K562 (cell line): Measurements from ENCODE around the gene MYO16. TPM values are rescaled to one million over a fixed set of nuclear protein-coding genes. Genes with fewer than 3 reads are reported as not detected.

Source experiments
- ATAC-seq: fragments of 200-7000 bp; cut with Tn5 transposase; 3 replicates; pipeline ENCODE4 v1.9.1; 2020; ENCODE audit warnings: moderate library complexity
- BruUV-seq: library from RNA; stranded (reverse); fragments of 400-500 nt; replicated peaks from 2 replicates; lab custom pipeline; 2021; lab: Mats Ljungman, UMichigan
- CTCF ChIA-PET: fragments of 300-600 bp; formaldehyde crosslinking; extraction: SDS; loops from one replicate; lab custom pipeline; 2021; ENCODE audit warnings: low intra/inter-chr PET ratio; lab: Yijun Ruan, JAX
- POLR2A ChIA-PET: fragments of 300-600, 350-650 bp; sonication (Branson Sonifier 250); formaldehyde crosslinking; extraction: SDS; loops from one replicate; lab custom pipeline; 2021; ENCODE audit warnings: antibody characterized with exemption, inconsistent platforms; lab: Yijun Ruan, JAX
- DNase-seq, 4 experiments: peaks; one replicate each; pipeline versions ENCODE4 v3.0.0 to v3.0.0-alpha.2; 2011 to 2018; ENCODE audit warnings: low spot score in 3 of 4, mixed read lengths in 3 of 4; ENCODE audit errors: extremely low read depth in 1 of 4
- FAIRE-seq: peaks from 2 replicates; lab custom pipeline; 2011; peaks lifted over from hg19 to GRCh38; lab: Jason Lieb, UNC
- H2AFZ ChIP-seq: 2 replicates; pipeline ENCODE4 v1.6.0; 2011; ENCODE audit warnings: low read depth, low read length, control low read depth, inconsistent platforms
- H3K27ac ChIP-seq: fragments of 200-600 bp; 3 replicates; pipeline ENCODE4 v1.8.0; 2011; ENCODE audit warnings: low read depth, mild to moderate bottlenecking, control low read depth, inconsistent platforms, low read length, moderate library complexity, mixed read lengths; ENCODE audit errors: extremely low read depth
- H3K27me3 ChIP-seq, 2 experiments: fragments of 300-600 bp in 1 of 2; 2 replicates in 1 of 2; 3 replicates in 1 of 2; pipeline versions ENCODE4 v1.6.0 to v1.8.0; 2011; ENCODE audit warnings: inconsistent platforms in 2 of 2, low read length in 2 of 2, mild to moderate bottlenecking in 1 of 2, mixed read lengths in 1 of 2, moderate library complexity in 1 of 2; ENCODE audit not compliant: control insufficient read depth in 2 of 2, insufficient read depth in 2 of 2
- H3K36me3 ChIP-seq: fragments of 300-600 bp; 3 replicates; pipeline ENCODE4 v1.8.0; 2011; ENCODE audit warnings: mild to moderate bottlenecking, low read length, inconsistent platforms; ENCODE audit not compliant: control insufficient read depth, insufficient read depth
- H3K4me1 ChIP-seq, 2 experiments: fragments of 200-600 bp in 1 of 2; replicated peaks in 1 of 2; 2 replicates in 1 of 2; 3 replicates in 1 of 2; pipeline versions ENCODE4 v1.5.1 to v1.8.0; 2011; ENCODE audit warnings: inconsistent platforms in 2 of 2, low read length in 2 of 2, mild to moderate bottlenecking in 1 of 2, mixed read lengths in 1 of 2, moderate library complexity in 1 of 2; ENCODE audit not compliant: control insufficient read depth in 2 of 2, insufficient read depth in 2 of 2
- H3K4me2 ChIP-seq: 2 replicates; pipeline ENCODE4 v1.6.1; 2011; ENCODE audit warnings: low read length, control low read depth, inconsistent platforms, mixed read lengths; ENCODE audit not compliant: insufficient read depth
- H3K4me3 ChIP-seq: fragments of 200-600 bp; sonication (generic), shearing (Covaris generic); 2 replicates; pipeline ENCODE4 v1.5.1; 2016; ENCODE audit warnings: control low read depth, inconsistent platforms
- H3K79me2 ChIP-seq: fragments of 200-600 bp; 3 replicates; pipeline ENCODE4 v1.8.0; 2011; ENCODE audit warnings: low read length, inconsistent platforms; ENCODE audit not compliant: control insufficient read depth, insufficient read depth
- H3K9ac ChIP-seq, 2 experiments: 2 replicates each; pipeline versions ENCODE4 v1.6.0 to v1.6.1; 2011; ENCODE audit warnings: low read depth in 2 of 2, low read length in 2 of 2, control low read depth in 1 of 2, inconsistent platforms in 1 of 2, mild to moderate bottlenecking in 1 of 2, mixed read lengths in 1 of 2; ENCODE audit not compliant: insufficient read depth in 1 of 2
- H3K9me1 ChIP-seq: one replicate; pipeline ENCODE4 v1.6.0; 2011; ENCODE audit warnings: inconsistent platforms, mild to moderate bottlenecking, low read length, moderate library complexity; ENCODE audit not compliant: control insufficient read depth, insufficient read depth
- H3K9me3 ChIP-seq: replicated peaks from 2 replicates; pipeline ENCODE4 v1.5.1; 2011; ENCODE audit warnings: low read depth, low read length, inconsistent platforms; ENCODE audit not compliant: control insufficient read depth, insufficient read depth
- H4K20me1 ChIP-seq: replicated peaks from 2 replicates; pipeline ENCODE4 v1.6.1; 2011; ENCODE audit warnings: low read length, inconsistent platforms, mixed read lengths; ENCODE audit not compliant: control insufficient read depth, insufficient read depth
- DMBX1 ChIP-seq: fragments of 250-450 bp; sonication (Bioruptor Pico); IDR thresholded peaks from 2 replicates; pipeline ENCODE4 v1.8.0; 2022; ENCODE audit warnings: inconsistent platforms, mild to moderate bottlenecking, moderate library complexity, borderline replicate concordance
- EZH2 ChIP-seq: IDR thresholded peaks from 2 replicates; pipeline ENCODE4 v1.6.1; 2012; ENCODE audit warnings: low read depth, mild to moderate bottlenecking, inconsistent platforms, low read length, borderline replicate concordance
- KAT2B ChIP-seq: IDR thresholded peaks from one replicate; pipeline ENCODE4 v1.6.1; 2012; ENCODE audit warnings: low read depth, mild to moderate bottlenecking, control low read depth, inconsistent platforms, low read length, moderate library complexity
- RAD21 ChIP-seq, 2 experiments: fragments of 250-450 bp in 1 of 2; fragments of 450-650 bp in 1 of 2; sonication (Bioruptor Pico) in 1 of 2; formaldehyde crosslinking in 1 of 2; IDR thresholded peaks in 1 of 2; conservative IDR thresholded peaks in 1 of 2; 2 replicates each; pipeline versions ENCODE4 v1.4.0 to v1.8.0; 2020 to 2022; ENCODE audit warnings: mild to moderate bottlenecking in 2 of 2, moderate library complexity in 1 of 2
- WGBS: fragments of 100-300 bp; shearing (Covaris generic); methylation state at CpG from one replicate; pipeline ENCODE4 v1.1.6; 2016; ENCODE audit warnings: low coverage, mixed read lengths; ENCODE audit not compliant: insufficient coverage; ENCODE audit errors: missing lambda C conversion rate; 5-methylcytosine and 5-hydroxymethylcytosine counted together
- in situ Hi-C: fragments of 300-500 bp; cut with MboI; formaldehyde crosslinking; loops from 4 replicates; pipeline ENCODE4 v1.15.0; 2018; ENCODE audit warnings: inconsistent platforms, mixed read lengths
- intact Hi-C: fragments of 100-400 bp; cut with micrococcal nuclease; formaldehyde crosslinking; loops from 2 replicates; pipeline ENCODE4 v1.14.2; 2022
- polyA plus RNA-seq, 8 experiments: library from polyadenylated mRNA; depleted of rRNA in 4 of 8; stranded (reverse) in 5 of 8; unstranded in 3 of 8; fragments of >200 nt; fragmentation: Nextera tagmentation in 2 of 8; fragmentation: Illumina TruSeq in 1 of 8; extraction: Ambion mirVana in 2 of 8; extraction: Trizol in 1 of 8; gene quantifications; 2 replicates each; pipeline versions ENCODE4 v1.2.1 to v1.2.3, GENCODE V29; 2011 to 2014; ENCODE audit warnings: inconsistent platforms in 1 of 8, missing spikeins in 1 of 8
- total RNA-seq, 7 experiments: library from RNA; depleted of rRNA in 6 of 7; stranded (reverse); fragments of >200 nt in 6 of 7; fragmentation: Illumina TruSeq in 2 of 7; extraction: Trizol in 2 of 7; gene quantifications; 2 replicates each; pipeline versions ENCODE4 v1.2.1 to v1.2.3, GENCODE V29; 2011 to 2021; ENCODE audit warnings: low replicate concordance in 1 of 7

The MYO16 gene
- total and polyA plus RNA-seq, 9 of the 15 experiments (the other 6 are each of a cell fraction or from before 2014, with no cell fraction given), result 4.3 to 45.7 (median 12.1) TPM

DNA sequence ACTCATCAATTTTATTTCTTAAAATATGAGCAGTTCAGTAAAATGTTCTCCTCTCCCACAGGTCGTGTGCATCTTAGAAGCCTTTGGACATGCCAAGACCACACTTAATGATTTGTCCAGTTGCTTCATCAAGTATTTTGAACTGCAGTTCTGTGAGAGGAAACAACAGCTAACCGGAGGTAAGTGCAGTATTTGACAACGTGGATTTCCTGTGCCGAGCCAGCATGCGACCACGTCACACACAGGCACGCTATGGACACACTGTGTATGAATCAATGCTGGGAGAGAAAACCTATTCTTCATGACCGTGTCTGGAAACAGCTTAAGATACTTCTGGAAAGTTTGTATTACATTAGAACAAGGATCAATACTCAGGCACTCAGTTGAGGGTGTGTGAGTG is 268.5 kb downstream of the MYO16 start (continued):
- no peak for TF ChIP-seq DMBX1

DNA sequence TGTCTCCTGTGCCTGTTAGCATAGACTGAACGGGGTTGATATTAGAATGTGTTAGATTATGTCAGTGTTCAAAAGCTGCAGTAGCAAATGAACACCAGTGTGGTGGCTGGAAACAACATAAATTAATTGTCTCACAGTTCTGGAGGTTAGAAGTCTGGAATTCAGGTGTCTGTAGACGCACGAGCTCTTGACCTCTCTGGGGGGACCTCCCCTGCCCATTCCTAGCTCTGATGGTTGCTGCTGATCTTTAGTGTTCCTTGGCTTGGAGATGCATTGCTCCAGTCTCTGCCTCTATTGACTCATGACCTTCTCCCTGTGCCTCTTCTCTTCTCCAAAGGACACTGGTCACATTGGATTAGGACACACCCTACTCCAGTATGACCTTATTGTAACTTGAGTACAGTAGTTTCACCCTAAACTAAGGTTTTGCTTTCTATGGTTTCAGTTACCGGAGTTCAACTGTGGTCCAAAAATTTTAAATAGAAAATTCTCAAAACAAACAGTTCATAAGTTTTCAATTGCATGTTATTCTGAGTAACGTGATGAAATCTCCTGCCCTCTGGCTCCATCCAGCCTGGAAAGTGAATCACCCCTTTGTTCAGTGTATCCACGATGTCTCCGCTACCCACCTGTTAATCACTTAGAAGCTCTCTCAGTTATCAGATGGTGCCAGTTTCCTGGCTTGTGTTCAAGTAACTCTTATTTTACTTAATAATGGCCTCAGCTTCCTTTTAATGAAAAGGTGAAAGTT is 273.2 kb downstream of the MYO16 start:
- H3K9ac ChIP-seq, result no peak overlapping the region
- no peaks in the 10 kb centered on the region for H3K79me2 ChIP-seq
- CTCF ChIA-PET, result no interaction called here
- no peaks in the 10 kb centered on the region for H3K9me1 ChIP-seq
- H3K27ac ChIP-seq, result no peak overlapping the region
- H4K20me1 ChIP-seq, result no peaks in the 10 kb centered on the region
- no peaks in the 10 kb centered on the region for H3K9me3 ChIP-seq
- H2AFZ ChIP-seq, result no peak overlapping the region
- DNase-seq (no peak), FAIRE-seq (no peak), ATAC-seq (no peak)
- H3K4me1 ChIP-seq, result no peaks in the 10 kb centered on the region
- WGBS, result 60% methylated on average over 7 of the region's 7 CpGs
- H3K4me2 ChIP-seq, result no peak overlapping the region
- TF ChIP-seq KAT2B (no peak), EZH2 (no peak), RAD21 (CRISPR knock-in tag; conservative IDR thresholded peaks at IDR 0.05 in 1 of 2, IDR thresholded peaks at IDR 0.05 in 1 of 2) (no peak)
- H3K27me3 ChIP-seq, result no peaks in the 10 kb centered on the region
- POLR2A ChIA-PET, result no interaction called here
- intact Hi-C loops, result no loop called here
- H3K4me3 ChIP-seq, result no peak overlapping the region
- no peaks in the 10 kb centered on the region for H3K36me3 ChIP-seq
- in situ Hi-C loops, result loop anchor here (25.0 kb wide), 1 partner anchor 565 kb away; no protein-coding TSS in a partner anchor
- BruUV-seq, result no TSS peak
